SK-N-SH (cell line): ENCODE data around the gene YDJC. TPM values are rescaled to one million over a fixed set of nuclear protein-coding genes. Genes with fewer than 3 reads are reported as not detected.
A peak's percentile ranks its signal among the peaks of the same experiment; 100 is the strongest.

Experiments used
- CTCF ChIA-PET: fragments of 300-600, 350-600 bp; formaldehyde crosslinking; extraction: SDS; loops from one replicate; lab custom pipeline; 2021; lab: Yijun Ruan, JAX
- POLR2A ChIA-PET: fragments of 350-600 bp; sonication (Branson Sonifier 250); formaldehyde crosslinking; extraction: SDS; loops from one replicate; lab custom pipeline; 2020; ENCODE audit warnings: antibody characterized with exemption, inconsistent platforms; lab: Yijun Ruan, JAX
- DNase-seq: peaks from one replicate; pipeline ENCODE4 v3.0.0; 2012
- H2AFZ ChIP-seq: fragments of 200-600 bp; sonication (generic); 2 replicates; pipeline ENCODE4 v1.8.1; 2016; ENCODE audit warnings: antibody characterized with exemption, mild to moderate bottlenecking, low read depth
- H3F3A ChIP-seq: fragments of 200-600 bp; sonication (generic); replicated peaks from 2 replicates; pipeline ENCODE3; 2016; ENCODE audit warnings: antibody characterized with exemption, mild to moderate bottlenecking; ENCODE audit not compliant: insufficient read depth
- H3K27ac ChIP-seq, 2 experiments: fragments of 200-500 bp in 1 of 2; fragments of 200-600 bp in 1 of 2; sonication (Bioruptor generic) in 1 of 2; sonication (generic), shearing (Covaris generic) in 1 of 2; 2 replicates each; pipeline versions ENCODE4 v1.5.1 to v1.6.1; 2014 to 2016; ENCODE audit warnings: low read depth in 2 of 2, inconsistent platforms in 1 of 2, low read length in 1 of 2, mild to moderate bottlenecking in 1 of 2, mixed read lengths in 1 of 2
- H3K27me3 ChIP-seq: fragments of 200-600 bp; sonication (generic), shearing (Covaris generic); 2 replicates; pipeline ENCODE4 v1.6.1; 2016; ENCODE audit warnings: mixed run types; ENCODE audit not compliant: insufficient read depth
- H3K36me3 ChIP-seq, 2 experiments: fragments of 200-500 bp in 1 of 2; fragments of 200-600 bp in 1 of 2; sonication (Bioruptor generic) in 1 of 2; sonication (generic) in 1 of 2; replicated peaks in 1 of 2; 2 replicates each; pipeline versions ENCODE3 to v1.5.1; 2014 to 2016; ENCODE audit warnings: low read length in 1 of 2, mild to moderate bottlenecking in 1 of 2; ENCODE audit not compliant: insufficient read depth in 2 of 2, control insufficient read depth in 1 of 2
- H3K4me1 ChIP-seq, 2 experiments: fragments of 200-500 bp in 1 of 2; fragments of 200-600 bp in 1 of 2; sonication (Bioruptor generic) in 1 of 2; sonication (generic), shearing (Covaris generic) in 1 of 2; 2 replicates each; pipeline versions ENCODE4 v1.5.1 to v1.6.1; 2014 to 2016; ENCODE audit warnings: low read depth in 1 of 2, low read length in 1 of 2, mixed run types in 1 of 2; ENCODE audit not compliant: insufficient read depth in 2 of 2, control insufficient read depth in 1 of 2
- H3K4me2 ChIP-seq: fragments of 200-600 bp; sonication (generic), shearing (Covaris generic); 2 replicates; pipeline ENCODE4 v1.6.1; 2017; ENCODE audit warnings: mixed run types
- H3K4me3 ChIP-seq, 2 experiments: fragments of 200-500 bp in 1 of 2; fragments of 200-600 bp in 1 of 2; sonication (Bioruptor generic) in 1 of 2; sonication (generic), shearing (Covaris generic) in 1 of 2; 2 replicates each; pipeline versions ENCODE4 v1.5.1 to v1.8.1; 2014 to 2016; ENCODE audit warnings: low read depth in 2 of 2, inconsistent platforms in 1 of 2, low read length in 1 of 2, mild to moderate bottlenecking in 1 of 2, mixed read lengths in 1 of 2, moderate library complexity in 1 of 2
- H3K79me2 ChIP-seq: fragments of 200-600 bp; sonication (generic); 2 replicates; pipeline ENCODE4 v1.8.1; 2017; ENCODE audit warnings: mild to moderate bottlenecking; ENCODE audit not compliant: insufficient read depth
- H3K9ac ChIP-seq: fragments of 200-600 bp; sonication (generic); 2 replicates; pipeline ENCODE4 v1.6.1; 2017; ENCODE audit warnings: mixed run types
- H3K9me2 ChIP-seq: fragments of 200-600 bp; sonication (generic); 2 replicates; pipeline ENCODE4 v1.6.1; 2017; ENCODE audit warnings: mixed run types
- H3K9me3 ChIP-seq: fragments of 200-600 bp; sonication (generic); 2 replicates; pipeline ENCODE4 v1.6.1; 2017; ENCODE audit warnings: mixed run types, mild to moderate bottlenecking, moderate library complexity
- H4K20me1 ChIP-seq: fragments of 200-600 bp; sonication (generic); 2 replicates; pipeline ENCODE4 v1.6.1; 2017; ENCODE audit warnings: mild to moderate bottlenecking, mixed run types; ENCODE audit not compliant: insufficient read depth
- CHD2 ChIP-seq: fragments of 150-350 bp; IDR thresholded peaks from 2 replicates; pipeline ENCODE4 v1.6.1; 2018; ENCODE audit warnings: low read length; ENCODE audit not compliant: partially characterized antibody
- EP300 ChIP-seq, 2 experiments: IDR thresholded peaks; 2 replicates each; pipeline versions ENCODE4 v1.4.0 to v1.6.1; 2012; ENCODE audit warnings: borderline replicate concordance in 1 of 2, low read depth in 1 of 2, low read length in 1 of 2
- NRF1 ChIP-seq: IDR thresholded peaks from 2 replicates; pipeline ENCODE4 v1.6.1; 2012; ENCODE audit warnings: low read depth, mild to moderate bottlenecking, low read length
- POLR2AphosphoS5 ChIP-seq: IDR thresholded peaks from 2 replicates; pipeline ENCODE4 v1.6.1; 2012; ENCODE audit warnings: low read depth, low read length
- RAD21 ChIP-seq: IDR thresholded peaks from 2 replicates; pipeline ENCODE4 v1.6.1; 2012; ENCODE audit warnings: mild to moderate bottlenecking, low read length
- RFX5 ChIP-seq: IDR thresholded peaks from 2 replicates; pipeline ENCODE4 v1.6.1; 2012; ENCODE audit warnings: mild to moderate bottlenecking, improper control_type of control experiment, low read length
- SIN3A ChIP-seq: IDR thresholded peaks from 2 replicates; pipeline ENCODE4 v1.6.1; 2012; ENCODE audit warnings: low read depth, mild to moderate bottlenecking, low read length, moderate library complexity, borderline replicate concordance
- TCF12 ChIP-seq: IDR thresholded peaks from 2 replicates; pipeline ENCODE4 v1.4.0; 2012
- WGBS: methylation state at CpG from one replicate; pipeline ENCODE4 v1.1.6; 2017; ENCODE audit warnings: low lambda C conversion rate; 5-methylcytosine and 5-hydroxymethylcytosine counted together
- polyA plus RNA-seq, 3 experiments: library from polyadenylated mRNA; depleted of rRNA; stranded (reverse); fragments of >200 nt; gene quantifications; 2 replicates each; pipeline ENCODE4 v1.2.3, GENCODE V29; 2012
- TF ChIP-seq, protein P1 (sequence below): fragments of 200-600 bp; sonication (generic); IDR thresholded peaks from 2 replicates; pipeline ENCODE4 v1.6.1; 2017; ENCODE audit warnings: antibody characterized with exemption, mild to moderate bottlenecking, moderate library complexity

The YDJC gene
- polyA plus RNA-seq, 1 of the 3 experiments (the other 2 are of a cell fraction) = 37.4 TPM

DNA sequence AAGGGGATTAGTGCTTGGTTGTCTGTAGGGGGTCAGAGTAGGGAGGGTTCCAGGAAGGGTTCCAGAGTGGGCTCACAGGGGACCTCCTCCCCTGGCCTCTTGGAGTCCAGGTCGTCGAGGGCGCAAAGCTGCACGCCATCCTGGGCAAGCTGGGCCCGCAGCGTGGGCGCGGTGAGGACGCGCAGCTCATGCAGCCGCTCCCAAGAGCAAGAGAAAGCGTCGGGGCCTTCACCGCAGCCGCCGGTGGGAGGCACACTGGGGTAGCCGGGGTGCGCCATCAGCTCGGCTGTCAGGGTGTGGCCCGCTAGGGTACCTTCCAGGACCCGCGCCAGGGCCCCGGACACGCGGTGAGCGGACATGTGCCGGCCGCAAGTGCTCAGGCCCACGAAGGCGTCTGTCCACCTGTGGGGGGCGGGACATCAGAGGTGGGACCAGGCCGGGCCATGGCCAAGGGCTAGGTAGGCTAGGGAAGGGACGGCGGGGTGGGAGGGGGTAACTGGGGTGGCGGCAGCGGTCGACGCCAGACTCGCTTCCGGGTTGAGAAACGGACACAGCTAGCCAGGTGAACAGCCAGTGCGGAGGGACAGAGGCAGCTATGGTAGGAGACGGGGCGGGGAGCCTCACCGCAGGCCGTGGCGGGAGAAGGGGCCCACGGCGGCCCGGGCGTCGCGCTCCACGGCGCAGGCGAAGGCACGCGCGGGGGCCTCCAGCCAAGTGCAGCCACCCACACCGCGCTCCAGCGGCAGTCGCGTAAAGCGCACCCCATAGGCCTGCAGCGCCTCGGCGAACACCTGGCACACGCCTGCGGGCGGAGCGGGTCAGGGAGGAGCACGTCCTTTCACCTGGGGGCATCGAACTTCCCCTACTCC lies 1.2 kb downstream of the YDJC start (continued):
- TF ChIP-seq SIN3A = no peak
- TF ChIP-seq EP300 (IDR thresholded peaks at IDR 0.05; ENCODE audit: borderline replicate concordance in 1 of 2, low read depth in 1 of 2, low read length in 1 of 2) = no peak
- TF ChIP-seq RAD21 = no peak

DNA sequence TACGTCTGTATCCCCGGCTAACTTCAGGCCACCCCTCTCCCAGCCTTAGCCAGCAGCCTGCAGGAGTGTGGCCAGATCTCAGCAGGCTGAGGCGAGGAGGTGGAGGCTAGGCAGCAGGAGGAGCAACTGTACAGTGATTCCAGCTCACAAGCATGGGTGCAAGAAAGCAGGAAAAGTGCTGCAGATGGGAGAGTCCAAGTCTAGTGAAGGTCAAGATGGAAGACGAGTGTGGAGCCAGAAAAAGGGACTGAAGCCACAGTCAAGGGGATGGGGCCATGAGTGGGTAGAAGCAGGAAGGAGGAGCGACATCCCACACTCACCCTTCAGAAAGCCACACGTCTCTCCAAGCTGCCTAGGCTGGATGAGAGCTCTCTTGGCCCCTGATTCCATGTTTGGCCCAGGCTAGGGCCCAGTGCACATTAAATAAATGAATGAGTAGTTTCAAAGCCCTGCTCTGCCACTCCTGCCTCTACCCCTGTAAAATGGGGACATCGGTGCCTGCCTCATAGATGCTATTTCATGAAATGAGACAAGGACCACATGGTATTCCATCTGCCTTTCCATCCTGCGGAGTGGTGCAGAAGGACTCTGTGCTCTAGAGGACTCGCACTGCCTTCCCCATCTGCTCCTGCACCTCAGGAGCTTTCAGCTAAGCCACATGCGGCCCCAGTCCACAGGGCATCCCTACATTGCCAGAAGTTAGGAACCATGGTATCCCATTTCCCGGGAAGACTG lies 2.9 kb downstream of the YDJC start:
- H3F3A ChIP-seq = peaks cover 23% of the 10 kb centered on the region
- no peaks in the 10 kb centered on the region for H3K9me3 ChIP-seq
- peaks cover 66% of the 10 kb centered on the region for H4K20me1 ChIP-seq
- DNase-seq = no peak
- H3K79me2 ChIP-seq = peaks cover 59% of the 10 kb centered on the region; the same call in 1 of the 2 replicates
- H3K4me3 ChIP-seq = no peak overlapping the region
- no peak for TF ChIP-seq EP300 (IDR thresholded peaks at IDR 0.05; ENCODE audit: borderline replicate concordance in 1 of 2, low read depth in 1 of 2, low read length in 1 of 2)
- TF ChIP-seq NRF1 = no peak
- TF ChIP-seq POLR2AphosphoS5 = peak; percentile 25; the same call in 1 of the 2 replicates
- no peak for TF ChIP-seq SIN3A
- TF ChIP-seq, protein P1, sequence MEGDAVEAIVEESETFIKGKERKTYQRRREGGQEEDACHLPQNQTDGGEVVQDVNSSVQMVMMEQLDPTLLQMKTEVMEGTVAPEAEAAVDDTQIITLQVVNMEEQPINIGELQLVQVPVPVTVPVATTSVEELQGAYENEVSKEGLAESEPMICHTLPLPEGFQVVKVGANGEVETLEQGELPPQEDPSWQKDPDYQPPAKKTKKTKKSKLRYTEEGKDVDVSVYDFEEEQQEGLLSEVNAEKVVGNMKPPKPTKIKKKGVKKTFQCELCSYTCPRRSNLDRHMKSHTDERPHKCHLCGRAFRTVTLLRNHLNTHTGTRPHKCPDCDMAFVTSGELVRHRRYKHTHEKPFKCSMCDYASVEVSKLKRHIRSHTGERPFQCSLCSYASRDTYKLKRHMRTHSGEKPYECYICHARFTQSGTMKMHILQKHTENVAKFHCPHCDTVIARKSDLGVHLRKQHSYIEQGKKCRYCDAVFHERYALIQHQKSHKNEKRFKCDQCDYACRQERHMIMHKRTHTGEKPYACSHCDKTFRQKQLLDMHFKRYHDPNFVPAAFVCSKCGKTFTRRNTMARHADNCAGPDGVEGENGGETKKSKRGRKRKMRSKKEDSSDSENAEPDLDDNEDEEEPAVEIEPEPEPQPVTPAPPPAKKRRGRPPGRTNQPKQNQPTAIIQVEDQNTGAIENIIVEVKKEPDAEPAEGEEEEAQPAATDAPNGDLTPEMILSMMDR = no peak
- no peak for TF ChIP-seq CHD2
- H3K9ac ChIP-seq = no peak overlapping the region
- POLR2A ChIA-PET = no interaction called here
- H3K4me2 ChIP-seq = no peak overlapping the region
- H3K4me1 ChIP-seq = peaks cover 6 to 19% of the 10 kb centered on the region in 2 experiments; a peak in 1 of 4 replicates
- H3K27me3 ChIP-seq = no peaks in the 10 kb centered on the region
- no peaks in the 10 kb centered on the region for H3K9me2 ChIP-seq
- H3K36me3 ChIP-seq = peaks cover 8 to 34% of the 10 kb centered on the region in 2 experiments
- 98% methylated on average over 10 of the region's 11 CpGs for WGBS
- no peak overlapping the region for H2AFZ ChIP-seq
- CTCF ChIA-PET = interaction anchor here (1.2 to 11.2 kb wide), 5 partner anchors 13 to 33 kb away, joined by 3 to 145 read pairs (median 19); partner anchors contain the start of gene SDF2L1
- H3K27ac ChIP-seq = no peak overlapping the region

DNA sequence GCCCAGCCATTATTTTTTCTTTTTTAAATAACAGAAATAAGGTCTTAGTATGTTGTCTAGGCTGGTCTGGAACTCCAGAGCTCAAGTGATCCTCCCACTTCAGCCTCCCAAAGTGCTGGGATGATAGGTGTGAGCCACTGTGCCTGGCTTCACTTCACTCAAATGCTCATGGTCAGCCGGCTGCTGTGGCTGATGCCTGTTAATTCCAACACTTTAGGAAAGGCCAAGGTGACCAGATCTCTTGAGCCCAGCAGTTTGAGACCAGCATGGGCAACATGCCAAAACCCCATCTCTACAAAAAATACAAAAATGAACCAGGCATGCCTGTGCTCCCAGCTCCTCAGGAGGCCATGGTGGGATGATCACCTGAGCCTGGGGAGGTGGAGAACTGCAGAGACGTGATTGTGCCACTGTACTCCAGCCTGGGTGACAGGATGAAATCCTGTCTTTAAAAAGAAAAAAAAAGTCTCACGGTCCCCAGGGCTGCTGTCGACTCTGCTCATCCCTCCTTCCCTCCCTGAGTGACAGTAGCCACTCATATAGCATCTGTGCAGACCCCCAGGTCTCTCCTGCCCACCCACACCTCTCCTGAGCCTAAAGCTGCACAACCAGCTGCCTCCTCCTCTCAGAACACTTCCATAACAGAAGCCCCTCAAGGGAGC lies 3.6 kb downstream of the YDJC start:
- TF ChIP-seq RFX5 = no peak
- TF ChIP-seq CHD2 = no peak
- peak; percentile 46; the same call in 1 of the 2 replicates for TF ChIP-seq POLR2AphosphoS5
- no peak for TF ChIP-seq TCF12
- POLR2A ChIA-PET = no interaction called here
- no peaks in the 10 kb centered on the region for H3K9me2 ChIP-seq
- CTCF ChIA-PET = interaction anchor here (1.2 to 11.2 kb wide), 4 partner anchors 12 to 32 kb away, joined by 3 to 145 read pairs (median 32); partner anchors contain the start of gene SDF2L1
- no peak overlapping the region for H3K9ac ChIP-seq
- DNase-seq = no peak
- H3K36me3 ChIP-seq = peaks cover 11 to 36% of the 10 kb centered on the region in 2 experiments
- H3K9me3 ChIP-seq = no peaks in the 10 kb centered on the region
- 94% methylated on average over 2 of the region's 4 CpGs for WGBS
- no peak overlapping the region for H3K27ac ChIP-seq
- peaks cover 69% of the 10 kb centered on the region for H4K20me1 ChIP-seq
- H3K4me2 ChIP-seq = no peak overlapping the region
- H3K4me3 ChIP-seq = no peak overlapping the region
- H3K27me3 ChIP-seq = no peaks in the 10 kb centered on the region
- peaks cover 66% of the 10 kb centered on the region; the same call in 1 of the 2 replicates for H3K79me2 ChIP-seq
- H3F3A ChIP-seq = peaks cover 23% of the 10 kb centered on the region
- peaks cover 6 to 19% of the 10 kb centered on the region in 2 experiments; a peak in 1 of 4 replicates for H3K4me1 ChIP-seq
- no peak overlapping the region for H2AFZ ChIP-seq
